Suprapubic skin (tissue), 4 donors: ENCODE results near the gene GABRD. TPM values are rescaled to one million over a fixed set of nuclear protein-coding genes. Genes with fewer than 3 reads are reported as not detected.

Source experiments
- DNase-seq, 2 donors: peaks; one replicate each; pipeline ENCODE4 v3.0.0-alpha.2; 2019; ENCODE audit warnings: low spot score in 2 of 2
- H3K27ac ChIP-seq: fragments of 200-600 bp; sonication (generic); one replicate; pipeline ENCODE4 v1.5.1; 2019
- H3K27me3 ChIP-seq: fragments of 200-600 bp; sonication (generic); one replicate; pipeline ENCODE4 v1.5.1; 2019
- H3K36me3 ChIP-seq: fragments of 200-600 bp; sonication (generic); one replicate; pipeline ENCODE4 v1.5.1; 2019
- H3K4me1 ChIP-seq: fragments of 200-600 bp; sonication (generic); one replicate; pipeline ENCODE4 v1.5.1; 2019
- H3K4me3 ChIP-seq: fragments of 200-600 bp; sonication (generic); one replicate; pipeline ENCODE4 v1.5.1; 2019; ENCODE audit warnings: mild to moderate bottlenecking
- H3K9me3 ChIP-seq: fragments of 200-600 bp; sonication (generic); one replicate; pipeline ENCODE4 v1.5.1; 2019
- EP300 ChIP-seq: sonication (generic); formaldehyde crosslinking; IDR thresholded peaks from one replicate; pipeline ENCODE4 v1.6.1; 2017; ENCODE audit warnings: antibody characterized with exemption
- POLR2A ChIP-seq, 2 donors: fragments of 450-650 bp; IDR thresholded peaks; one replicate each; pipeline ENCODE4 v1.6.1; 2017; ENCODE audit warnings: antibody characterized with exemption in 2 of 2, mild to moderate bottlenecking in 2 of 2, moderate library complexity in 2 of 2
- POLR2AphosphoS5 ChIP-seq, 3 donors: sonication (generic); formaldehyde crosslinking; IDR thresholded peaks; one replicate each; pipeline ENCODE4 v1.6.1; 2017; ENCODE audit warnings: antibody characterized with exemption in 3 of 3
- WGBS: methylation state at CpG from one replicate; pipeline ENCODE4 v1.1.5; 2018; 5-methylcytosine and 5-hydroxymethylcytosine counted together
- total RNA-seq, 4 donors: library from RNA; depleted of rRNA; stranded (reverse); fragments of >200 nt; gene quantifications; one replicate each; pipeline ENCODE4 v1.1.0, GENCODE V29; 2016
- TF ChIP-seq, protein P1 (sequence below), 2 donors: fragments of 200-600 bp in 1 of 2; fragments of 450-650 bp in 1 of 2; sonication (generic) in 1 of 2; IDR thresholded peaks; one replicate each; pipeline ENCODE4 v1.5.1; 2016 to 2019; ENCODE audit warnings: antibody characterized with exemption in 2 of 2, mild to moderate bottlenecking in 1 of 2, moderate library complexity in 1 of 2

The GABRD gene
- total RNA-seq, 4 donors from 2014 or later = 0.52 to 1.7 (median 1.2) TPM; not detected in 1

DNA sequence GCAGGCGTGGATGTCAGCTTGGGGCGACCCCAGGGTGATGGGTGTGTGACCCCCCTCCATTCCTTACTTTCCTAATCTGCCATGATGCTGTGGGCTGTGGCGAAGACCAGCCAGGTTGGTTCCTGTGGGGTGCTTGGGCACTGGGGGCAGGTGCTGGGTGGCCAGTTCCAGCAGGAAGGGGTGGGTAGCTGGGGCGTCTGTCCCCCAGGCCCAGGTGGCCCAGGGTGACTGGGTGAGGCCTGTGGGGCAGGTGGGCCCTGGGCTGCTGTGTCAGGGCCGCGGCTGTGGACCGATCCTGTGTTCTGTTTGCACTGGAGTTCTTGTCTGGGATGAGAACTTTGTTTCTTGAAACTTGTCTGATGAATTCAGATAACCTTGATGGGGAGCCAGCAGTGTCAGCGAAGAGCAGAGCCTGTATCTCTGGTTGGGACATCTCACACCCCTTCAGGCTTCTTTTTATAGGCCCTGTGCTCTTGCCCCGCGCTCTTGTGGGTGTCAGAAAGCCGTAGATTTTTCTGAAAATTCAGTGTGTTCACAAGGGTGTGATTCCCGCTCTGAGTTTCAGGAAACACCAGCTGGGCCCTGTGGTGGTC lies 34.7 kb downstream of the GABRD start:
- Histone ChIP-seq H3K27ac (no peak overlapping the region), H3K9me3 (no peaks in the 10 kb centered on the region), H3K4me1 (peaks cover 27% of the 10 kb centered on the region), H3K36me3 (peaks cover 11% of the 10 kb centered on the region), H3K27me3 (peaks cover 30% of the 10 kb centered on the region), H3K4me3 (no peak overlapping the region)
- WGBS = 87% methylated on average over 12 of the region's 12 CpGs
- no peak for DNase-seq
- TF ChIP-seq EP300 = no peak
- TF ChIP-seq, protein P1, sequence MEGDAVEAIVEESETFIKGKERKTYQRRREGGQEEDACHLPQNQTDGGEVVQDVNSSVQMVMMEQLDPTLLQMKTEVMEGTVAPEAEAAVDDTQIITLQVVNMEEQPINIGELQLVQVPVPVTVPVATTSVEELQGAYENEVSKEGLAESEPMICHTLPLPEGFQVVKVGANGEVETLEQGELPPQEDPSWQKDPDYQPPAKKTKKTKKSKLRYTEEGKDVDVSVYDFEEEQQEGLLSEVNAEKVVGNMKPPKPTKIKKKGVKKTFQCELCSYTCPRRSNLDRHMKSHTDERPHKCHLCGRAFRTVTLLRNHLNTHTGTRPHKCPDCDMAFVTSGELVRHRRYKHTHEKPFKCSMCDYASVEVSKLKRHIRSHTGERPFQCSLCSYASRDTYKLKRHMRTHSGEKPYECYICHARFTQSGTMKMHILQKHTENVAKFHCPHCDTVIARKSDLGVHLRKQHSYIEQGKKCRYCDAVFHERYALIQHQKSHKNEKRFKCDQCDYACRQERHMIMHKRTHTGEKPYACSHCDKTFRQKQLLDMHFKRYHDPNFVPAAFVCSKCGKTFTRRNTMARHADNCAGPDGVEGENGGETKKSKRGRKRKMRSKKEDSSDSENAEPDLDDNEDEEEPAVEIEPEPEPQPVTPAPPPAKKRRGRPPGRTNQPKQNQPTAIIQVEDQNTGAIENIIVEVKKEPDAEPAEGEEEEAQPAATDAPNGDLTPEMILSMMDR (IDR thresholded peaks at IDR 0.05) = no peak
- TF ChIP-seq POLR2A (IDR thresholded peaks at IDR 0.05) = no peak
- TF ChIP-seq POLR2AphosphoS5 (IDR thresholded peaks at IDR 0.05) = no peak

DNA sequence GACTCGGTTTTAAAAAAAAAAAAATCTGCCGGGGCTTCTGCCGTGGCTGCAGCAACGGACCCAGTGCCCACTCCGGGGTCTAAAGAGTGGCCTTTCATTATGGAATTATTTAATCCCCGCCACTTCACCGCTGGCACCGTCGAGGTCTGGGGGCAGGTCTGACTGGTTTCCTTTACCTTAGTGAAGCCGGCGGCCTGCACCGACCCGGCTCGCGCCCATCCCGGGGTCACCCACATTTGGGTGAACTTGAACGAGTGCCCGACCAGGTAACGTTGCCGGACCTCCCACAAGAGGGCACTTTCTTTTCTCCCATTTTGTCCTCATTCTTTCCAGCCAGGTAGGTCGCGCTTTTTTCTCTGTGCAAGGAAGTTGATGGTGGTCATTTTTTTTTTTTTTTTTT lies 35.4 kb downstream of the GABRD start:
- H3K27me3 ChIP-seq = peaks cover 25% of the 10 kb centered on the region
- H3K4me1 ChIP-seq = peaks cover 23% of the 10 kb centered on the region
- H3K27ac ChIP-seq = no peak overlapping the region
- peaks cover 16% of the 10 kb centered on the region for H3K36me3 ChIP-seq
- H3K4me3 ChIP-seq = no peak overlapping the region
- no peak for DNase-seq
- H3K9me3 ChIP-seq = no peaks in the 10 kb centered on the region
- 84% methylated on average over 22 of the region's 22 CpGs for WGBS
- TF ChIP-seq EP300 = no peak
- TF ChIP-seq, protein P1 (IDR thresholded peaks at IDR 0.05) = no peak
- no peak for TF ChIP-seq POLR2AphosphoS5 (IDR thresholded peaks at IDR 0.05)
- TF ChIP-seq POLR2A (IDR thresholded peaks at IDR 0.05) = no peak

DNA sequence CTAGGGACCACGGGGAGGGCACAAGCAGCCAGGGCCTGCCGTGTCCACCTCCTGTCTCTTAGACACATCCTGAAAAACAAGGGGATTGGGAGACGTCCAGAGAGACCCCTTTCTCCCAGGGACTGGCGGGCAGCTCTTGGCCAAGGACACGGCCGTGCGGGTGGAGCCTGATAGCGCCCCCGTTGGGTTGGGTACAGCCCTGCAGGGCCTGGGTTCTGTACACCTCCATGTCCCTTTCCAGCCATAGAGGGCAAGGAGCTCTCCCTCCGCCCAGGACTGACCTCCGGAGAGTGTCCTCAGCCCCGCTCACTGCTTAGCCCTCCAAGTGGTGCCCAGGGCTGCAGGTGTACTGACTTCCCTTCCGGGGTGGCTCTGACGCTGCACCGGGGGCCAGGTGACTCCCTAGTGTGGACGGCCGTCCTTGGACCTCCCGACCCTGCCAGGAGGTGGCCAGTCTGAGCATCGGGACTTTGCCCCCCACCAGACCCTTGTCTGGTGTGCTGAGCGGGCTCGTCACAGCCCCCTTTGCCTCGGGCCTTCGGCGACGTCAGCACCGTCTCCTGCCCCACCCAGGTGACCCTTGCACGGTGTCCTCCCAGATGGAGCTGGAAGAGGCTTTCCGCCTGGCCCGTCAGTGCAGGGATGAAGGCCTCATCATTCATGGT lies 36.9 kb downstream of the GABRD start:
- TF ChIP-seq, protein P1 (IDR thresholded peaks at IDR 0.05) = no peak
- no peak for TF ChIP-seq POLR2AphosphoS5 (IDR thresholded peaks at IDR 0.05)
- TF ChIP-seq POLR2A (IDR thresholded peaks at IDR 0.05) = no peak
- TF ChIP-seq EP300 = no peak
- no peak overlapping the region for H3K4me3 ChIP-seq
- H3K4me1 ChIP-seq = peaks cover 11% of the 10 kb centered on the region
- H3K27me3 ChIP-seq = peaks cover 11% of the 10 kb centered on the region
- WGBS = 94% methylated on average over 14 of the region's 29 CpGs
- H3K36me3 ChIP-seq = peaks cover 30% of the 10 kb centered on the region
- H3K9me3 ChIP-seq = no peaks in the 10 kb centered on the region
- H3K27ac ChIP-seq = no peak overlapping the region
- DNase-seq = no peak

DNA sequence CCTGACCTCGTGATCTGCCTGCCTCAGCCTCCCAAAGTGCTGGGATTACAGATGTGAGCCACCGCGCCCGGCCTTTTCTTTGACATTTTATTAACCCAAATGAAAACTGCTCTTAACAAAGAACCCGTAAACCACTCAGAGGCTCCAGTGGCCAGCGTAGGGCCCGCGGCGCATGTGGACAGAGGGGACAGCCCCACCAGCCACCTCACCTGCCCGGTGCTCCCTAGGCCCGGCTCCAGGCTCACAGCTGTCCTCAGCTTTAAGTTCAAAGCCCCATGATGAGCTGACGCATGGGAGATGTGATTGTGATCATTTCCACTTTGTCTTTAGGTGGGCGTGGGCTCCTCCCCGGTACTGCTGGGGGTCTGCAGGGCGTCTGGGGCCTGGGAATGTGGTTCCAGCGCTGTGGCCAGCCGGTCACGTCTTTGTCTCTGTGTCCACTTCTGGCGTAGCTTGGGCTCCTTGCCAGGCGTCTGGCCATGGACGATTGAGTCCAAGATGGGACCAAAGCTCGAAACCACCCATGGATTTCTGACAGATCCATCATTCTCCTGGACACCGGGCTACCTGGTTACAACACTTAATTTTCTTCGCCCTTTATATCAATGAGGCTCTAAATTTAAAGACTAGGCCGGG lies 37.9 kb downstream of the GABRD start:
- H3K36me3 ChIP-seq = peaks cover 32% of the 10 kb centered on the region

More for the DNA sequence above, 37.9 kb downstream of the GABRD start:
- H3K4me3 ChIP-seq = no peak overlapping the region
- H3K4me1 ChIP-seq = peaks cover 5% of the 10 kb centered on the region
- 93% methylated on average over 25 of the region's 25 CpGs for WGBS
- TF ChIP-seq EP300 = no peak
- TF ChIP-seq, protein P1 (IDR thresholded peaks at IDR 0.05) = no peak
- no peak for TF ChIP-seq POLR2AphosphoS5 (IDR thresholded peaks at IDR 0.05)
- TF ChIP-seq POLR2A (IDR thresholded peaks at IDR 0.05) = no peak
- no peak for DNase-seq
- H3K27me3 ChIP-seq = peaks cover under 1% of the 10 kb centered on the region
- H3K9me3 ChIP-seq = no peaks in the 10 kb centered on the region
- no peak overlapping the region for H3K27ac ChIP-seq
